Measurements from ENCODE around the gene SMOC1.

The SMOC1 gene

GRCh38 chr14:69987406-69988121 lies 108.3 kb downstream of the SMOC1 start:
- no peak for FAIRE-seq

DNA sequence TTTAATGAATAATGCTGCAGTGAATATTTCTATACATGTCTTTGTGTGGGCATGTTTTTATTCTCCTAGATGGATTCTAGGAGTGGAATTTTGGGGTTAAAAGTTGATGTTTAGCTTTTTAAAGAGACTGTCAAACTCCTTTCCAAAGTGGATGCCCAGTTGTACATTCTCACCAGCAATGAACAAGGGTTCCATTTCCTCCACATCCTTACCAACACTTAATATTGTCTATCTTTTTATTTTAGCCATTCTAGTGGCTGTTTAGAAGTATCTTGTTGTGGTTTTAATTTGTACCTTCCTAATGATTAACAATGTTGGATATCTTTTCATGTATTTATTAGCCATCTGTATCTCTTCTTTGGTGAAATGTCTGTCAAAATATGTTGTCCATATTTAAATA lies 109.8 kb downstream of the SMOC1 start:
- FAIRE-seq, result no peak

DNA sequence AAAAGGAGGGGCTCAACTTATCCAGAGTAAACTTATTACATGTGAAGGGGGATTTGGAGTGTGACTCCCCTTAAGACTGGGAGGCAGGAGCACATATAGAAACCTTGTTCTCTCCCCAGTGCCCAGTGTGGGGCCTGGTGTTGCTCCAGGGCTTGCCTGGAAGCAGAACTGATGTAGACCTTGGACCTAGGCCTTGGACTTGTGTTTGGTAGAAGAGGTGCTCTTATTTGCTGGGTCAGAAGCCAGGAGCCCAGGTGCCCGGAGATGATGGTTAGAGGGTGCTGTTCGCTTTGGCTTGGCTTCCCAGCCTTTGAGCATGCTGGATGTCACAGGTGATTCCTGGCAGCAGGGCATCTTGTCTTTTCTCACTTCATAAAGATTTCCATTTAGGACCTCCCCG lies 110.4 kb downstream of the SMOC1 start:
- no peak for FAIRE-seq

- FAIRE-seq, result no peak
These were observed 111.1 kb downstream of the SMOC1 start for GRCh38 chr14:69990323-69990722.

- FAIRE-seq, result no peak
These were observed 112.2 kb downstream of the SMOC1 start for GRCh38 chr14:69991422-69991821.

- no peak for FAIRE-seq
These were observed 113.3 kb downstream of the SMOC1 start for GRCh38 chr14:69992564-69992963.

- no peak for FAIRE-seq
These were observed 114.1 kb downstream of the SMOC1 start for GRCh38 chr14:69993326-69993725.

DNA sequence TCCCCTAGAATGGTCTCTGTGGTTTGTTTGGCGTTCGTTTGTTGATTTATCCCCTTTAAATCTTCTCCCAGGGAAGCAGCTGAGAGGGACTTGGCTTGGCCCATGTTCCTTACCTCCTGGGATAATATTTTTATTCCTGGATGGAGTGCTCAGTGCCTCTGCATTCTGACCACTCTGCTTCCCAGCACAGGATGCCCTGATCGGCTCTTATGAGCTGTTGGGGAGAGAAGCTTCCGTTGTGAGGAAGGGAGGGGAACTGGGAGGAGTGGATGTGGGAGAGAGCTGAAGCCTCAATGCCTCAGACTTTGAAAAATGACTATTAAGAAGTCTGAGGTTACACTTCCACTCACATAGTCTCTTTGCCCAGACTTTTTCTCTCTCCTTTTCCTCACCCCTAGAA lies 114.8 kb downstream of the SMOC1 start:
- FAIRE-seq, result no peak

- no peak for FAIRE-seq
These were observed 117.0 kb downstream of the SMOC1 start for GRCh38 chr14:69996216-69996615.

- FAIRE-seq, result no peak
These were observed 118.6 kb downstream of the SMOC1 start for GRCh38 chr14:69997849-69998248.

GRCh38 chr14:69999261-69999674 lies 120.1 kb downstream of the SMOC1 start:
- no peak for FAIRE-seq

DNA sequence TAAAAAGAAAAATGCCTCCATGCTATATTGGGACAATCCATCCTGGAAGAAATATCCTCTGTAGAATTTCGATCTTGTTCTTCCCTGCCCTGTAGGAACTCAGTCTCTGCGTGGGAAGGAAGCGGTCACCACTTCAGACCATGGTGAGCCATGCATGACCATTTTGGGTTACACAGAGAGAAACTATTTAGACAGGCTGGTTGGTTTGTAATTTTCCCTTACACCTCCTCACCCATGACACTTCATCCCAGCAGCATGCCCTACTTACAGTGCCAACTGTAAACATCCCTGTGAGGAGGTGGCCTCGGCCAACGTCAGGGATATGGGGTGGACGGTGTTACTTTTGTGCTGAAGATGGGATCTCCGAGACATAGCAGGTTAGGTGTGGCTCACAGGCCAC lies 121.4 kb downstream of the SMOC1 start:
- FAIRE-seq, result no peak

DNA sequence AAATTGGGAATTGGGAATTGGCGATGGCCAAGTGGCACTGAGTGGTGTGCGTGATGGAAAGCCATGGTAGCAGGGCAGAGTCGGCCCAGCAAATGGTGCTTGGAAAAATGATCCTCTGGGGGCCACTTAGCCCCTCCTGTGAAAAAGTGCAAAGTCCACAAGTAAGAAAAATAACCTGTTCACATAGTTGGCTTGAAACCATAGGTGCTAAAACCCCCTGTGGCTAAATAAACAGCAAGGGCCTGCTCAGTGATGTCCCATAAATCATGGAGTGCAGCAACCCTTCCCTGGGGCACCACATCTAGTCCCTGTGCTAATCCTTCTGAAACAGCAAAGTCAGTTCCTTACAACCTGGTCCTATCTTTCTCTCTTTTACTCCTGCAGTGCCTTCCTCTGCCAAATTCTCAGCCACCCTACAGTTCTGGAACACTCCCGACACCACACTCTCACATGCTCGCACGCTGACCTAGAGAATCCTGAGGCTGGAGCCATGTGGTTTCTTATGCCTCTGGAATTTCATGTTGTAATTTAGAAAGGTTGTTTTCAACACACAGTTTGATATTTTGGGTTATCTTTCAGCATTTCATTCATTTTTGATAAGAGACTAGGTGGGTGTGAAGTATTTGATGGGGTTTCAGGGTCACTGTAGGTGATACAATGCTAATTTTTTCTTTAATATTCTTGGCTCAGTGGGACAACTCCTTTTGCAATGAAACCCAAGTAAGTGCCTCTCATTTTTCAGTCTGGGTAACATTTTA lies 123.6 kb downstream of the SMOC1 start:
- no peak for FAIRE-seq

DNA sequence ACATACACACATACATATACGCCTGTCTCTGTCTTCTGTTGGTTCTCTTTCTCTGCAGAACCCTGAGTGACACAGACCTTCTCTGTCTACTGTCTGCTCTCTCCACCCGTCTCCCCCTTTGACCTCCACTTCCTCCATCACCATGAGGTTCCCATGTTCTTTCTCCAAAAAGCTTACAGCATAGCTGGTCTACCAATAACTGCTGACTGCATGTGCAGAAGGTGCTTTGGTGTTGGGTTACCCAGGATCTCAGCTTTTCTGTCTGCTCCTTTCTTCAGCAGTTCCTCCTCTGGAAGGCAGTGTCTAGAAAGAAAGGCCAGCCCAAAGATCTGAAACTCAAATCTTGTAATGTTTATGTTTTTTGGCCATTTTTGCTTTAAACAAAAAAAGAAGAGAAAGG lies 125.6 kb downstream of the SMOC1 start:
- no peak for FAIRE-seq

GRCh38 chr14:70005281-70005805 lies 126.1 kb downstream of the SMOC1 start:
- no peak for FAIRE-seq

- no peak for FAIRE-seq
These were observed 127.5 kb downstream of the SMOC1 start for GRCh38 chr14:70006699-70007098.

DNA sequence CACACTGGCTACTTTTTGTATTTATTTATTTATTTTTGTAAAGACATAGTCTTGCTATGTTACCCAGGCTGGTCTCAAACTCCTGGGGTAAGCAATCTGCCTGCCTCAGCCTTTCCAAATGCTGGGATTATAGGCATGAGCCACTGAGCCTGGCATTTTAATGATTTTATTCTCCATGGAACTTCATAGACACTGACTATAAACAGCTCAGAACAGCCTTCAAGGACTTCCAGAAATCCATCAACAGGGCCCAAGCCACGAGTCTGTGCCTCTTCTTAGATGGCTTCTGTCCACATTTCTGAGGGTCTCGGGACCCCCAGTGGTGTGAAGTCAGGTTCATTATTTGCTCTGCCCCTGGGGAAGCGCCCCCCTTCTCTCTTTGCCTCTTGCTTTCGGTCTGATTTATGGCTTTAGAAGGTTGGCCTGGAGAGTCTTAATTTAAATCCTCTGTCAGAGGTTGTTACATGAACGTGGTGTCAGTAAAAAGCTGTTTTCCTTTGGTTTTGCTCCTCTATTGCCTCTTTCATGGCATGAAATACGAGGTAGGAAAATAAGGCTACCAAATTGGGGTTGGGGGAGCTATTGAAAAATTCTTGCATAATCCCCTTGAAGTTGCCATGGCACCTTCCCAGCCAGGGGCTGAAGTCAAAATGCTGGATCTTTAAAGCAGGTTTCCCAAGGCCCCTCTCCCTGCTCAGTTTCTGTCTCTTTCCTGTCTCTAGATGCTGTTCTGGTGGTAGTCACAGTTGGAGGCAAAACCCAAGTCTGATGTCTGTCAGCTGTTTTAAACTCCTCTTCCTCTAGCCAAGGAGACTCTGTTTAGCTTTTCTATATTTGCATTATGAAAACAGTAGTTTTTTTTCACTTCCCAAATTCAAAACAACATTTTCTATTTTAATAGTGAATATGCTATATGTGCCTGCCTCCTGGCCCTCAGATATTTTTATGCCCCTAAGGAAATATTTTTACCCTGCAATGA lies 129.4 kb downstream of the SMOC1 start:
- FAIRE-seq, result no peak

- FAIRE-seq, result no peak
These were observed 130.7 kb downstream of the SMOC1 start for GRCh38 chr14:70009961-70010360.

DNA sequence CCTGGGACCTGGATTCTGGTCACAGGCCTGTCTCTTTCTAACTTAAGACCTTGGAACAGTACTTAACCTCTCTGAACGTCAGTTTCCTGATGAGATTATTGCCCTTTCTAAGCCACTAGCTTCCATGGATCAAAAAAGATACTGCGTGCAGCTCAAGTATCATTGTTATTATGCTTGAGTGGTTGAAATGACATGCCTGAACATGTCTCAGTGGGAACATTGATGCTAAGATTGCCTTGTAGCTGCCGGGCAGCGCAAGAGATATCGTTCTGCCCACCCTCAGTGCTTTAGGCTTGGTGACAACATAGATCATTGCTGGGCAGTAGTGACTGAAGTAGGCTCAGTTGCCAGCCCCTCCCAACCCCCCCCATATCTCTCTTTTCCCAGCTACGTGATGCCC lies 131.9 kb downstream of the SMOC1 start:
- no peak for FAIRE-seq

DNA sequence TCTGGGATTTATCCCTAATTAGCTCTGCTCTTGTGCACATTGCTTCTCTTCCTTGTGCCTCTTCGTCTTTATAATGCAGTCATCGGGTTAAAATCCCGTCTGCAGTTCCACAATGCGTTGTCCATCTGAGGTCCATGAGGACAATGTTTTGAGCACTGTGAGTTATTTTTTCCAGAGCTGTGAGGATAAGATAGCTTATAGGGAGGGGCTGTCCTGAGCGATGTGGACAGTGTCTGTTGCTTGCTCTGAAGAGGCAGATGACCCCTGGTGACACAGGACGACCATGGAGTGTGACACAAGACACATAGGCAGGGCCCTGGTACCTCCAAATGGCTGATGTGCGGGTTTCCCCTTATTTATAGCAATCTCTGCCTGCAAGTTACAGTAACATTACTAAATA lies 132.5 kb downstream of the SMOC1 start:
- FAIRE-seq, result no peak

GRCh38 chr14:70013271-70013873 lies 134.2 kb downstream of the SMOC1 start:
- no peak for FAIRE-seq

DNA sequence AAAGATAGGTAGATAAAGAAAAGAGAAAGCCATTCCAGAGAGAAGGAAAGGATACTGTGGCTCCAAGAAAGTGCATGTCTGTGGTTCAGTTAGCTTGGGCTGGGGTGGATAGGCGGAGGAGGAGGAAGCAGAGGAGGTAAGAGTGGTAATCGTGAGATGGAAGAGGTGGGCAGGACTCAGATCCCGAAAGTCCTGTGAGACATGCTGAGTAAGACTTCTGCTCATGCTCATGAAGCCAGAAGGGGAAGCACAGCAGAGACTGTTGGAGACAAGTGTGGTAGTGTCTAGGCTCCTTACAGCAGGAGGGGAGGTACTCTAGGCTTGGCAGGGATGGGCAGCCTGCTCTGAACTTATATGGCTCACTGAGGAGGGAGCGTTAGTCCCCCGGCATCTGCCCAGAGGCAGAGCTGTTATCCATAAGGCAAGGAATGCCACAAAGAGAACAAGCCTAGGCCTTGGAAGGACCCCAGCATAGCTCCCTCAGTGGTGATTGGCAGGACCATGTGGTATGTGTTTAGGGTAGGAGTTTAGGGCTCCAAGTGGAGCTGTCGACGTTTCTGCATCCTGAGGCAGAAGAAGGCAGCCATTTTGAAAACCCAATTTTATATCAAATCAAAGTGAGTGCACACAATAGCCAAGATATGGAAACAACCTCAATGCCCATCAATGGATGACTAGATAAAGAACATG lies 135.3 kb downstream of the SMOC1 start:
- no peak for FAIRE-seq

Measured in endometrium (tissue), 2 donors.